ENCODE measurements around the gene AARS1.
"Not testable (repeated sequence)": the region's sequence is repeated elsewhere in the genome, so short reads cannot be mapped to it uniquely, and the experiment has no call there.

Gene AARS1

GRCh38 chr16:70254180-70254964 is 34.9 kb downstream of the AARS1 start:
- FAIRE-seq: no peak
- no peak for DNase-seq (ENCODE audit: insufficient read length, low spot score)
- TF ChIP-seq CTCF (IDR thresholded peaks at IDR 0.05; ENCODE audit: insufficient read depth, missing control alignments): no peak

- peak; percentile 24 for TF ChIP-seq CTCF (IDR thresholded peaks at IDR 0.05; ENCODE audit: insufficient read depth, missing control alignments)
- DNase-seq (ENCODE audit: insufficient read length, low spot score) (no peak), FAIRE-seq (no peak)
These were observed 35.8 kb downstream of the AARS1 start for GRCh38 chr16:70253291-70254106.

- DNase-seq (ENCODE audit: insufficient read length, low spot score) (no peak), FAIRE-seq (no peak)
- peak; percentile 39 for TF ChIP-seq CTCF (IDR thresholded peaks at IDR 0.05; ENCODE audit: insufficient read depth, missing control alignments)
These were observed 36.8 kb downstream of the AARS1 start for GRCh38 chr16:70252355-70252988.

DNA sequence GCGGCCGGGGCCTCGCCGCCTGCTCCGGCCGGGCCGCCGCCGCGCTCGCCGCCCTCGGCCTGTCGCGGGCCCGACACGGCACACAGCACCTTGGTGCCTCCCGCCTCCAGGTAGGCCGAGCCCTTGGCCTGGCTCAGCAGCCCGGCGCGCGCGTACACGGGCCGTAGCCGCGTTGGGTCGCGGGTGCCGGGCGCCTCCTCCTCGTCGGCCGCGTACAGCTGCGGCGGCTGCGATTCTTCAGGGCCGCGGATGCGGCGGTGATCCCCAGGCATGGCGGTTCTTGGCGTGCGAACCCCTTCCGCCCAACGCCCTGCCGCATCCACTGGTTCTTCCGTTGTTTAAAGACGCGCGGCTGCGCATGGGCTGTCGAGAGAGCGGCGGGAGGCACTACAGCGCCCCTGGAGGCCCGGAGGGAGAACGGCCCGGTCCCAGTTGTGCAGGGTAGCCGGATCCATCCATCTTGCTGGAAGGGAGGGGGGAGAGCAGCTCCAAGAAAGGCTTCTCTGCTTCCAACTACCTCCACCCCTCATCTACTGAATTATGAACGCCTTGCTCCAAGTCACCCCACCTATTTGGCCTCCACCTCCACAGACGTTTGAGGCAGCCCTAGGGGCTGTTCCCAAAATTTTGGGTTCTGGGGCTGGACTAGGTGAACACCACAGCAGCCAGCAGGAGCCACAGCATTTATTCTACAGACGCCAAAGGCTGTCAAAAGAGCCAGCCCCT is 37.5 kb downstream of the AARS1 start, which contains the start of gene EXOSC6:
Gene EXOSC6 (minus strand): TSS at position 312 of the 726 bp plus-strand sequence. CDS start 40 bp downstream, at position 272.
- FAIRE-seq: no peak
- DNase-seq (ENCODE audit: insufficient read length, low spot score): peak; percentile 59
- peak; percentile 82 for TF ChIP-seq CTCF (IDR thresholded peaks at IDR 0.05; ENCODE audit: insufficient read depth, missing control alignments)

DNA sequence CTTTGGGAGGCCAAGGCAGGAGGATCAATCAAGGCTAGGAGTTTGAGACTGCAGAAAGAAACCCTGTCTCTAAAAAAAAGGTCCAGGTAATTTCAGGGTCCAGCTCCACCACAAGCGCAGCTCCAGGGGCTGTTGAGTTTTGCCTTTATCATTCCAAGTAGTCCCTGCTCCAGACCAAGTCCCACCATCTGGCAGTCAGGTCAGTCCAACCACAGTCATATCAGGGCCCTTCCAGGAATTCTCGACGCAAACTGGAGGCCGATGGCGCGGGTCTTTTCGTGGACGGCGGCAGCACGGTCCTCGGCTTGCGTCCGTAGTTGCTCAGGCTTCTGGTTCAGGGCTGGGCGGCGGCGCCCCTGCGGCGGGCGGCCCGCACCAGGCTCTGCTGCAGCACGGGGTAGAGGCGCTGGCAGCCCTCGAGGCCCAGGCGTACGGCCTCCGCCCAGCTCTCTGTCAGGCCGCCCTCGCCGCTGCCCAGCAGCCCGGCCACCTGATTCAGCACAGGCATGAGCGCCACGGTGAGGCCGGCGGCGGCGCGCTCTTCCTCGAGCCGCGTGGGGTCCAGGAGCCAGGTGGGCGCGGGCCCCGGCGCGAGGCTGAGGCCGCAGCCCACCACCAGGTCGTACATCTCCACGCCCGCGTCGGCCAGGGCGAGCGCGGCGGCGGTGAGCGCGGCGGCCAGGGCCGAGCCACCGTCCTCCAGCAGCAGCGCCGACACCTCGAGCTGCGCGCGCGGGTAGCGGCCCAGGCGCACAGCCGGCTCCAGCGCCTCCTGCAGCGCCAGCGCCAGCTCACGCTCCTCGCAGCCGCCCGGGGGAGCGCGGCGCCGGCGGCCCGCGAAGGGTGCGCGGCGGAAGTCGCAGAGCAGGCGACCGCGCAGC is 38.3 kb downstream of the AARS1 start:
- no peak for FAIRE-seq
- no peak for TF ChIP-seq CTCF (IDR thresholded peaks at IDR 0.05; ENCODE audit: insufficient read depth, missing control alignments)
- DNase-seq (ENCODE audit: insufficient read length, low spot score): no peak

- not testable (repeated sequence) for FAIRE-seq
These were observed 39.6 kb downstream of the AARS1 start for GRCh38 chr16:70249697-70250096.

GRCh38 chr16:70238773-70239172 is 50.5 kb downstream of the AARS1 start:
- not testable (repeated sequence) for FAIRE-seq; DNase-seq (ENCODE audit: insufficient read length, low spot score)

More at GRCh38 chr16:70249697-70250096, 39.6 kb downstream of the AARS1 start:
- DNase-seq (ENCODE audit: insufficient read length, low spot score): not testable (repeated sequence)

DNA sequence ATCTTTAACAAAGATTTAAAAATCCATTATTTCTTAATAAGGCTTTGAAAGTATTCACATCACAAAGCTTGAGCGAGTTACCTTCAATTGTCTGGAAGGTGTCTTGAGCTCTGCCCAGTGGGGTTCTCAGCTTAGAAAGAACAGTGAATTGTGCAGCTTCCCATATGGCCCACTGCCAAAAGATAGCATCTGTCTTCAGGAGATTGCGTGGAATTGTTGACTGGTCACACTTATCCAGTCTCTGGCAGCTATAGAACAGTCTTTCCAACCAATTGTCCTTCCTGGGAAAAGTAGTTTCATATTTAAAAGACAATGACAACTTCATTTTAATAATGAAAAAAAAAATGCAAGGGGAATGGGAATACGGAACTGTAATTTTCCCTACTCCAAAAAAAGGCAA is 57.5 kb downstream of the AARS1 start:
- not testable (repeated sequence) for FAIRE-seq; DNase-seq (ENCODE audit: insufficient read length, low spot score)

GRCh38 chr16:70226024-70226423 is 63.3 kb downstream of the AARS1 start:
- not testable (repeated sequence) for DNase-seq (ENCODE audit: insufficient read length, low spot score)

DNA sequence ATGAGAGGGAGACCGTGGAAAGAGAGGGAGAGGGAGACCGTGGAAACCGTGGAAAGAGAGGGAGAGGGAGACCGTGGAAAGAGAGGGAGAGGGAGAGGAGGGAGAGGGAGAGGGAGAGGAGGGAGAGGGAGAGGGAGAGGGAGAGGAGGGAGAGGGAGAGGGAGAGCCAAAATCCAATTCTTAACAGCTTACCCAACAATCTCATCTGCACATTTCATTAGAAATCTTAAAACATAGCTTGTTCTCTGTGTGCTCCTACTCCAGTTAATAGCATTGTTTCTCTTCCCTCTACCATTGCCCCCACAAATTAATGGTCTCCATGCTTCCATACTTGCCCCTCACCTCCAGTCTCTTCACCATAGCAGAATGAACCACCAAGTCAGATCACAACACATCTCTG is 63.9 kb downstream of the AARS1 start:
- not testable (repeated sequence) for DNase-seq (ENCODE audit: insufficient read length, low spot score); FAIRE-seq

More at GRCh38 chr16:70226024-70226423, 63.3 kb downstream of the AARS1 start:
- FAIRE-seq: not testable (repeated sequence)

DNA sequence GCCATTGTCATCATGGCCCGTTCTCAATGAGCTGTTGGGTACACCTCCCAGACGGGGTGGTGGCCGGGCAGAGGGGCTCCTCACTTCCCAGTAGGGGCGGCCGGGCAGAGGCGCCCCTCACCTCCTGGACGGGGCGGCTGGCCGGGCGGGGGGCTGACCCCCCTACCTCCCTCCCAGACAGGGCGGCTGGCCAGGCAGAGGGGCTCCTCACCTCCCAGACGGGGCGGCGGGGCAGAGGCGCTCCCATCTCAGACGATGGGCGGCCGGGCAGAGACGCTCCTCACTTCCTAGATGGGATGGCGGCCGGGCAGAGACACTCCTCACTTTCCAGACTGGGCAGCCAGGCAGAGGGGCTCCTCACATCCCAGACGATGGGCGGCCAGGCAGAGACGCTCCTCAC is 64.7 kb downstream of the AARS1 start:
- not testable (repeated sequence) for DNase-seq (ENCODE audit: insufficient read length, low spot score); FAIRE-seq
